Skeletal muscle satellite cell (primary cell): ENCODE measurements around the gene PTPRD.

Experiments used
- H3K27me3 ChIP-seq: 2 replicates; pipeline ENCODE4 v1.7.0; 2013; ENCODE audit warnings: low read length; ENCODE audit not compliant: control insufficient read depth, insufficient read depth
- H3K36me3 ChIP-seq: 2 replicates; pipeline ENCODE4 v1.7.0; 2013; ENCODE audit warnings: mild to moderate bottlenecking, control low read depth, low read length; ENCODE audit not compliant: insufficient read depth
- H3K4me1 ChIP-seq: 2 replicates; pipeline ENCODE4 v1.7.0; 2013; ENCODE audit warnings: low read length; ENCODE audit not compliant: control insufficient read depth, insufficient read depth
- H3K4me2 ChIP-seq: 2 replicates; pipeline ENCODE4 v1.7.0; 2013; ENCODE audit warnings: mild to moderate bottlenecking, low read length
- H3K4me3 ChIP-seq: 2 replicates; pipeline ENCODE4 v1.7.0; 2013; ENCODE audit warnings: low read length
- H3K9ac ChIP-seq: 2 replicates; pipeline ENCODE4 v1.7.0; 2013; ENCODE audit warnings: mild to moderate bottlenecking, low read depth, low read length, moderate library complexity
- H3K9me3 ChIP-seq: replicated peaks from 2 replicates; pipeline ENCODE4 v1.7.0; 2013; ENCODE audit warnings: mild to moderate bottlenecking, control low read depth, low read length

PTPRD gene

DNA sequence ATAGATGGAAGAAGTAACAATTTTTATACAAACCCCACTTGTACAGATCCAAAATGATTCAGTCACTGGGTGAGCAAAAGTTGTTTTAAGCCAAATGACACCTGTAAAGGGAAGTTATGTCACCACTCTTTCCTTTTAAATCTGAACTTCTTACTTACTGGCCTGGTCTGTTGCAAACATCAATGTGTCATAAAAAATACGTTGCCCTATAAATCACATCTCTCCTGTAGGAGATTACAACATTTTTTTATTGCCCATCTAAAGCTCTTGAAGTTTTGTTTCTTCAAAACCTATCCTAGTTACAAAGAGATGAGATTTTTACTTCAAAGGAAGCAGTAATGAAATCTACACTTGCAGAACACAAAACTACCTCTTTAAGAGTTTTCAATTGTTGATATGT, 1725.4 kb downstream of the PTPRD start:
- H3K4me3 ChIP-seq = no peak overlapping the region
- H3K27me3 ChIP-seq = no peaks in the 10 kb centered on the region
- no peak overlapping the region for H3K4me2 ChIP-seq
- no peak overlapping the region for H3K9ac ChIP-seq
- H3K9me3 ChIP-seq = no peaks in the 10 kb centered on the region
- no peaks in the 10 kb centered on the region for H3K4me1 ChIP-seq
- no peaks in the 10 kb centered on the region for H3K36me3 ChIP-seq

DNA sequence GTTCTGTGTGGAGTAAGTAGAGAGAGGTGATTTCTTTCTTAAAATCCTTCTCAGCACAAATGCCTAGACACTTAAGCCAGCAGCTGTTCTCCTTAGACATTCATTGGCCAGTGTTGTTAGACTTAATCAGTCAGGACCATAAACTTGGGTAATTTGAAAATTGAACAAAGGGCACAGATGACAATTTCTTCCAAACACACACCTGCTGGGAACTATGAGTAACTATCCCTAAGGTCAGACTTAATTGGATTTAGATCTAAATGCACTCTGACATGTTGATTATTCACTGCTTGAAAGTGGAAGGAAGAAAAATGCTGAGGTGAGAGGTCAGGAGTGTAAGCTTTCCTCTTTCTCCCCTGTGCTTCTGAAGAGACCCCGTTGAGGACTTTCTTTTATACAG, 1729.5 kb downstream of the PTPRD start:
- no peaks in the 10 kb centered on the region for H3K36me3 ChIP-seq
- H3K27me3 ChIP-seq = no peaks in the 10 kb centered on the region

DNA sequence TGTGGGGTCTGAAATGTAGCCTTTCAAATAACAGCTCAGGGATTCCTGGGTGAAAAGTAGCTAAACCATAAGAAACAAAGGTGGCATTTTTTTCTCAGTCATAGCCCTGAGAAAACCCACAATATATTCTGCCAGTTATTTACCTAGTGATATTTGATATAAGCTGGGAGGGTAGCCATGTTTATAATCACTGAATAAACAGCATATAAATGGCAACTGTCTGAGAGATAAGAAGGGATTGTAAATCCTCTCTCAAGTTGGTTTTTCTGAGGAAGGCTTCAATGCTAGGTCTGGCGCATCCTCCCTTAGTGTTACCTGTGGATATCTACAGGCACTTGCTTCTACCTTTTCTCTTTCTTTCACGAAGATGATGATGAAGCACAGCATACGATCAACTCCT, 1732.7 kb downstream of the PTPRD start:
- no peak overlapping the region for H3K9ac ChIP-seq
- H3K4me1 ChIP-seq = no peaks in the 10 kb centered on the region
- H3K4me3 ChIP-seq = no peak overlapping the region
- H3K27me3 ChIP-seq = no peaks in the 10 kb centered on the region
- no peaks in the 10 kb centered on the region for H3K36me3 ChIP-seq
- no peak overlapping the region for H3K4me2 ChIP-seq
- H3K9me3 ChIP-seq = no peaks in the 10 kb centered on the region

More for the DNA sequence above, 1729.5 kb downstream of the PTPRD start:
- Histone ChIP-seq H3K9me3 (no peaks in the 10 kb centered on the region), H3K4me1 (no peaks in the 10 kb centered on the region), H3K4me3 (no peak overlapping the region), H3K4me2 (no peak overlapping the region), H3K9ac (no peak overlapping the region)

DNA sequence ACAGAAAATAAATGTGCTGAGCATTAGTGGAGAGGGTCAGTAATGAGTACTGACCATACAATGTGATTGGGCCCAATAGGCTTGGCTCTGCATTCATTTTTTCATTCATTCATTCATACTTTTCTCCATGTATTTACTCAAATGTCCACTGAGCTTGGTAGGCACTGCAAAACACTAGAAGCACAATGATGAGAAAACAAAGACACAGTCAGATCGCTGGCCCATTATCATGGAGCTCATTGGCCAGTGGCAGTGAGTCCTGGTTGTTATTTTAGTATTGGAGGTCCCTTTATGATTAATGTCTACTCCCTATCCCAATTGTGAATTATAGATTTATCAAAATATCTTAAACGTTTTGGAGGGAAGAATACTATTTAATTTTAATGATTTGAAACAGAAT, 1733.5 kb downstream of the PTPRD start:
- Histone ChIP-seq H3K9me3 (no peaks in the 10 kb centered on the region), H3K9ac (no peak overlapping the region), H3K27me3 (no peaks in the 10 kb centered on the region), H3K4me1 (no peaks in the 10 kb centered on the region), H3K4me3 (no peak overlapping the region), H3K36me3 (no peaks in the 10 kb centered on the region), H3K4me2 (no peak overlapping the region)

DNA sequence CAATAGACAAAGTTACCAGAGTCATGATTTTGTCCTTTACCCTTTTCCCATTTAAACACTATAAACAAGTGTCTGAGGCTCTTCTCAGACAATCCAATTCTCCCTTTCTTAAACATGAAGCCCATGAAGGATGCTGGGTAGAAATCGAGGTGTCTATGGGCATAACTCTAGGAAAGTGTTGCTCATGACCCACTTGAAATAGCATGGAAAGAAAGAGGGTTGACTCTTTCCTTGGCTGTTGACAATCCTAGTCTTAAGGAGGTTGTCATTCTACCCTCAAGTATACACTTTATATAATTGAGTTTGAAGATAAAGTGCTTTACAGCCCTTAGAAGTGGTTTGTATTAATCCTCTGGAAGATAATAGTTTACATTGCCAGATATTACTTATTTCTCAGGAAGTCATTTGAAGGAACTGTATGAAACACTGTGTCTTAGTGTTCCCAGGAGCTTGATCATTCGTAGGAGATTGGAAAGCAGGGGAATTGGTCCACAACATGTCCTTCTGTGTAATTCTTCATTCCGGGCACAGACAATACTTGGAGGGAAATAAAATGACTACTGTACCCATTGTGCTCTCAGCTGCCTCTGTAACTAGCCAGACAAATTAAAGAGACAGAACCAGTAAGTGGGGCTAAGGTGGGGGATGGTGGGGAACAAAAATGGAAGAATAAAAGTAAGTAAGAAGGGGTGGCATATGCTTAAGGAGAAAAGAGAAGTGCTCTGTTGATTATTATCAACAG, 1734.9 kb downstream of the PTPRD start:
- no peaks in the 10 kb centered on the region for H3K36me3 ChIP-seq
- no peaks in the 10 kb centered on the region for H3K4me1 ChIP-seq
- no peak overlapping the region for H3K4me2 ChIP-seq
- no peak overlapping the region for H3K9ac ChIP-seq
- no peak overlapping the region for H3K4me3 ChIP-seq
- no peaks in the 10 kb centered on the region for H3K9me3 ChIP-seq
- no peaks in the 10 kb centered on the region for H3K27me3 ChIP-seq

DNA sequence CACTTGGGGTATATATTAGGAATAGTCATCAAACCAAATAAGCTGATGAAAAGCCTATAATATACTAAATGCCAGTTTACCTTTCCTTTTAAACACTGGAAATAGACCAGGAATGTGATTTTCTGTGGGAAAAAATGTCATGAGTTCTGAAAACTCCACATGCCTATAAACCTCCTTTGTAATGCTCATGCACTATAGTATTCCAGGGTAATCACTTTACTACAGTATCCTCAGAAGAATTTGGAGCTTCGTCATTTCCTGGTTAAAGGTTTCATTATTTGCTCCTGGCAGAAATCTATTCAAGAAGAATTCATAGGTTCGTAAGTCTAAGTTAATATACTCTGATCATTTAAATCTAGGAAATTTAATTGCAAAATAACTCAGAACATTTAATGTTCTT, 1736.5 kb downstream of the PTPRD start:
- no peak overlapping the region for H3K4me2 ChIP-seq
- H3K27me3 ChIP-seq = no peaks in the 10 kb centered on the region
- no peaks in the 10 kb centered on the region for H3K4me1 ChIP-seq
- H3K9me3 ChIP-seq = no peaks in the 10 kb centered on the region
- no peak overlapping the region for H3K9ac ChIP-seq
- H3K4me3 ChIP-seq = no peak overlapping the region
- H3K36me3 ChIP-seq = no peaks in the 10 kb centered on the region

DNA sequence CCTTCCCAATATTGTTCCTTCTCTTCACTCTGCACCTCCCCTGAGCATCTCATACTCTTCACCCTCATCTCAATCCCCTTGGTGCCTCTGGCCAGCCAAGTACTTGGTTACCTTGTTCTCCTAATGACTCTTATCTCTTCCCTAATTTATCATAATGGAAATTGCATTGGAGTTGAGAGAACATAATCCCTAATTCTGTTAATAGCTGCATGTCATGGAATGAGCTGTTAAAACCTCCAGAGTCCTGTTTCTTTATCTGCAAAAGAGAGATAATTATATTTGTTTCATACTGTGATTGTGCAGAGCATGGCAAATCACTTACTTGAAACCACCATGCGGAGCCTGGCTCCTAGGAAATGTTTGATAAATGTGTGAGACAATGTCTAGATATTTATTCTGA, 1738.3 kb downstream of the PTPRD start:
- Histone ChIP-seq H3K27me3 (no peaks in the 10 kb centered on the region), H3K9me3 (no peaks in the 10 kb centered on the region), H3K9ac (no peak overlapping the region), H3K36me3 (no peaks in the 10 kb centered on the region), H3K4me2 (no peak overlapping the region), H3K4me3 (no peak overlapping the region), H3K4me1 (peaks cover 5% of the 10 kb centered on the region)

DNA sequence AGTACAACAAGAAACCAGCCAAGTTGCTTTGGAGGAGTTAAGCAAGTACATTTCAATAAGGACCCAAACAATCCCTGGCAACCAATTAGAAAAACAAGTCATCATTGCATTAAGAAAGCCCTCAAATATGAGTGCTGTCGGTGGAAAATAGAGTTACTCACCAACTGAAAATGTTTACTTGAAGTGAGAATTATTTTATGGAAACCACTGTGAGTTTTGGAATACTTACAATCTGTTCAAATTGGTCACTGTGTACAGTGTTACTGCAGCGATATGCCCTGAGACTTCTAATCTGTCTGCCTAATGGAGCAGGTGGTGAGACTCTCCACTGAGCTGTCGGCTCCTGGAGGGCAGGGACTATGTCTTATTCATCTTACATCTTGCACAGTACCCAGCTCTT, 1740.0 kb downstream of the PTPRD start:
- Histone ChIP-seq H3K4me3 (no peak overlapping the region), H3K9ac (no peak overlapping the region), H3K36me3 (no peaks in the 10 kb centered on the region)

DNA sequence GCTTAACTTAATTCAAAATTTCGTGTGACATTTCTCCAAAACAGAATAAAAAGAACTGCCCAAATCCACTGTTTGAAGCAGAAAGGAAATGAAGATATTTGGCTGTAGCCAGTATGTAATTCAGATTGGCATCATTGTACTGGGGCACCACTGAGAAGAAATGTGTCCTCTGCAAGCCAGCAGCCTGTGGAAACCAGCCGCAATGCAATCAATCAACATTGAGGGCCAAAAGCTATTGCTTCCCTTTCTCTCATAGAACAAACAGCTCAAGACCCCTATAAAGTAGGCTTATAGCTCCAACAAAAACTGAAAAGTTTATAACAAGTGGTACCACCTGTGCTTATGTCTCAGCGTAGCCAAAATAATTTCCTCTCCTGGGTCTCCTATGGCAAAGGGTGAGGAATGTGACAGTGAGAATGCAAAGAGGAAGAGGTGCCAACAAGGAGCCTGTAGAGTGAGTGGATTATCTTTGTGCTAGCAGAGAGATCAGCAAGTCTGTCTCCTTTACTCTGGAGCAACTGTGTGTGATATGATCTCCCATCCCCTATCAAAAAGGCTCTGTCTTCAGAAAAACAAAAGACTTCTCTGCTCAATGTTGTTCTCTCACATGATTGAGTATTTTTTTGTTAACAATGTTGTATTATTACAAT, 1740.9 kb downstream of the PTPRD start:
- Histone ChIP-seq H3K36me3 (no peaks in the 10 kb centered on the region), H3K27me3 (no peaks in the 10 kb centered on the region), H3K4me2 (no peak overlapping the region), H3K4me1 (peaks cover 13% of the 10 kb centered on the region), H3K4me3 (no peak overlapping the region), H3K9me3 (no peaks in the 10 kb centered on the region), H3K9ac (no peak overlapping the region)

More for the DNA sequence above, 1740.0 kb downstream of the PTPRD start:
- Histone ChIP-seq H3K27me3 (no peaks in the 10 kb centered on the region), H3K4me1 (peaks cover 13% of the 10 kb centered on the region), H3K9me3 (no peaks in the 10 kb centered on the region), H3K4me2 (no peak overlapping the region)

DNA sequence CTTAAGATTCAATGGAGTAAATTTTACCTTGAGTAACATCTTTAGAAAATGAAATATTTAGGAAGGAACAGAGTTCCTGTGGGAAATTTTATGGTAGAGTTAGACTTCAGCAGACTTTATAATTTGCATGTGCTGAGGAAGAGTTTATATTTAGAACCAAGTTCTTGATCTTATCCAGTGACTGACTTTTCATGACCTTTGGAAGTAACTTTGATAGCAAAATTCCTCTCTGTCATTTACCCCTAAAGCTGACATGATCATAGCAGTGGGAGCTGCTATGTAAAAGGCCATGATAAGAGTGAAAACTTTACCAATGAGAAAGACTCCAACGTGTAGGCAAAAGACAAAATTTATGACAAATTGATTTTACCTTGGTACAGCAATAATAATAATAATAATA, 1741.4 kb downstream of the PTPRD start:
- Histone ChIP-seq H3K4me3 (no peak overlapping the region), H3K4me1 (peaks cover 13% of the 10 kb centered on the region), H3K9ac (no peak overlapping the region), H3K36me3 (no peaks in the 10 kb centered on the region), H3K9me3 (no peaks in the 10 kb centered on the region), H3K27me3 (no peaks in the 10 kb centered on the region), H3K4me2 (no peak overlapping the region)

DNA sequence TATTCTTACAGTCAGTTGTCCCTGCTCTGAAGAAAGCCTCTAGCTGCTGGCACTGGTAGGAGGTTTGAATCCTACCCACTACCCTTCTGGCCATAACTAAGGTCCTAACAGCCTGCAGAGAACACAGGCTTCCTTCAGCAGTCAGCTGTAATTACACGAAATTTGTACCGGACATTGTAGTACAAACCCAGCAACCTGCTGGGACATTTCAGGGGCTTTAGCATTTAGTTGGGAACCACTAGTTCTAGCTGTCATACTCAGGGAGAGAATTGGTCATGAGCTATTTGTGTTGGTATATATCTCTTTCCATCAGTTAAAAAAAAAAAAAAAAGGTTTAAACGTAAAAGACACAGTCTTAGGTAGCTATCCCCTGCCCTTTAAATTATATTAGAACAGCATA, 1743.0 kb downstream of the PTPRD start:
- Histone ChIP-seq H3K36me3 (no peaks in the 10 kb centered on the region), H3K4me1 (peaks cover 13% of the 10 kb centered on the region), H3K27me3 (peaks cover 6% of the 10 kb centered on the region), H3K9me3 (no peaks in the 10 kb centered on the region), H3K4me2 (no peak overlapping the region), H3K4me3 (no peak overlapping the region), H3K9ac (no peak overlapping the region)

DNA sequence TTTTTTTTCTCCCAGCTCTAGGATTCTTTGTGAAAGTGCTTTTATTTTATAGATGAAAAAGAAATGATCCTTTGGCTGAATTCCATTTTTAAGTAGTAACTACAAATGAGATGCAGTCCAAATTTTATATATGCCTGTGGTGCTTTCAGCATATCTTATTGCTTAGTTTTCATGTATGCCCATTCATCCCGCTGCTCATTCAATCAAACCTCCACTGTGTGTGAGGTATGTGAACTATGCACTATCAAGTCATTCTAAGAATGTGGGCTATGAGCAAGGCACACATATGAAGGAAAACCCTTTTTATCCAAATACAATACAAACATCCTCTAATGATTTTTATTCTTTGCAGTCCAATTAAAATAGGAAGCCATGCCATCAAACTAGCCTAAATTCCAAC, 1744.2 kb downstream of the PTPRD start:
- peaks cover 6% of the 10 kb centered on the region for H3K27me3 ChIP-seq
- peaks cover 13% of the 10 kb centered on the region for H3K4me1 ChIP-seq
- no peak overlapping the region for H3K4me3 ChIP-seq
- H3K4me2 ChIP-seq = no peak overlapping the region
- no peak overlapping the region for H3K9ac ChIP-seq
- no peaks in the 10 kb centered on the region for H3K9me3 ChIP-seq
- H3K36me3 ChIP-seq = no peaks in the 10 kb centered on the region
